Neural cell (in vitro differentiated cells): ENCODE results near the gene CLEC3B.

ENCODE experiments used
- POLR2AphosphoS5 ChIP-seq: IDR thresholded peaks from 2 replicates; pipeline ENCODE4 v1.6.1; 2012
- TAF1 ChIP-seq: IDR thresholded peaks from 2 replicates; pipeline ENCODE4 v1.6.1; 2012; ENCODE audit warnings: low read depth
- TF ChIP-seq, protein P1 (sequence below): fragments of 450-650 bp; IDR thresholded peaks from 2 replicates; pipeline ENCODE4 v1.5.1; 2014; ENCODE audit warnings: antibody characterized with exemption, mild to moderate bottlenecking, moderate library complexity; ENCODE audit not compliant: poor library complexity, severe bottlenecking

DNA sequence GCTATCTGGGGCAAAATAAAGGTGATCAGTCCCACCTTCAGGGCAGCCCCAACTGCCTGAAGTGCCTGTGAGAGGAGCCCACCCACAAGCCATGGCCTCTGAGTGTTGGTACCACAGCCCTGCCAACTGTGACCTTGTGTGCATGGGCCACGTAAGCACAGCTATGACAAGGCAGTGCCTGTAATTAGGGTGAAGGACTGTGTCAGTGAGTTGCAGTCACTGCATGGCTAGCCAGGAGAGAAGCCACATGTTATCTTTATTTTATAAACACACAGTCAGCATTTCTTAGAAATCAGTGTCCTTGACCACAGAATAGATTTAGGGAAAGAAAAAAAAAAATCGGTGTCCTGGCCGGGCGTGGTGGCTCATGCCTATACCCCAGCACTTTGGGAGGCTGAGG, 25.3 kb upstream of the CLEC3B start:
- TF ChIP-seq, protein P1, sequence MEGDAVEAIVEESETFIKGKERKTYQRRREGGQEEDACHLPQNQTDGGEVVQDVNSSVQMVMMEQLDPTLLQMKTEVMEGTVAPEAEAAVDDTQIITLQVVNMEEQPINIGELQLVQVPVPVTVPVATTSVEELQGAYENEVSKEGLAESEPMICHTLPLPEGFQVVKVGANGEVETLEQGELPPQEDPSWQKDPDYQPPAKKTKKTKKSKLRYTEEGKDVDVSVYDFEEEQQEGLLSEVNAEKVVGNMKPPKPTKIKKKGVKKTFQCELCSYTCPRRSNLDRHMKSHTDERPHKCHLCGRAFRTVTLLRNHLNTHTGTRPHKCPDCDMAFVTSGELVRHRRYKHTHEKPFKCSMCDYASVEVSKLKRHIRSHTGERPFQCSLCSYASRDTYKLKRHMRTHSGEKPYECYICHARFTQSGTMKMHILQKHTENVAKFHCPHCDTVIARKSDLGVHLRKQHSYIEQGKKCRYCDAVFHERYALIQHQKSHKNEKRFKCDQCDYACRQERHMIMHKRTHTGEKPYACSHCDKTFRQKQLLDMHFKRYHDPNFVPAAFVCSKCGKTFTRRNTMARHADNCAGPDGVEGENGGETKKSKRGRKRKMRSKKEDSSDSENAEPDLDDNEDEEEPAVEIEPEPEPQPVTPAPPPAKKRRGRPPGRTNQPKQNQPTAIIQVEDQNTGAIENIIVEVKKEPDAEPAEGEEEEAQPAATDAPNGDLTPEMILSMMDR: no peak
- TF ChIP-seq TAF1: no peak
- TF ChIP-seq POLR2AphosphoS5: no peak
